GM18858 (cell line): ENCODE data around the gene FRMD3.
A peak's percentile ranks its signal among the peaks of the same experiment; 100 is the strongest.
"Not testable (repeated sequence)": the region's sequence is repeated elsewhere in the genome, so short reads cannot be mapped to it uniquely, and the experiment has no call there.

Experiments used
- ATAC-seq: cut with Tn5 transposase; IDR thresholded peaks from one replicate; pipeline ENCODE4 v1.9.1; 2021; ENCODE audit not compliant: unreplicated experiment

The FRMD3 gene

DNA sequence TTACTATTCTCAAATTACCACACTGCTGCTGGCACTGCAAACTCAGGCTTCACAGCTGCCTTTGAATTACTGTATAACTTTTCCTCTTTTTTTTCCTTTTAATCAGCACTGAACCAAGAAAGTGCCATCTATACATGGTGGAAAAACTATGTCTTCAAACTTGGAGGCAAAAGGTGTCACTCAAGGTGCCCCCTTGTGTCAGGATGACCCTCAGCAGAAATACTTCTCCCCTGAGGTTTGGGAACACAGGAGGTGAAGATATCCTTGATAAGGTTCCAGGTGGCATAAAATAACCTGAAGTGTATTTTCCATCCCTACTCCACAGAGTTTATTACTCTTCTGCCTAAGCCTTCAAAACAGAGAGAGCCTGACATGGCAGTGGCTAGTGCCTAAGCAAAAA, 14.5 kb downstream of the FRMD3 start:
- ATAC-seq = no peak

- ATAC-seq = no peak
Measured at GRCh38 chr9:83521411-83521810, 16.8 kb downstream of the FRMD3 start.

GRCh38 chr9:83521011-83521410, 17.2 kb downstream of the FRMD3 start:
- no peak for ATAC-seq

- ATAC-seq = no peak
Measured at GRCh38 chr9:83520292-83520691, 17.9 kb downstream of the FRMD3 start.

DNA sequence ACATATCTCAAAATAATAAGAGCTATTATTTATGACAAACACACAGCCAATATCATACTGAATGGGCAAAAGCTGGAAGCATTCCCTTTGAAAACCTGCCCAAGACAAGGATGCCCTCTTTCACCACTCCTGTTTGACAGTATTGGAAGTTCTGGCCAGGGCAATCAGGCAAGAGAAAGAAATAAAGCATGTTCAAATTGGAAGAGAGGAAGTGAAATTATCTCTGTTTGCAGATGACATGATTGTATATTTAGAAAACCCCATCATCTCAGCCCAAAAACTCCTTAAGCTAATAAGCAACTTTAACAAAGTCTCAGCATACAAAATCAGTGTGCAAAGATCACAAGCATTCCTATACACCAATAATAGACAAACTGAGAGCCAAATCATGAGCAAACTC, 20.2 kb downstream of the FRMD3 start:
- ATAC-seq = not testable (repeated sequence)

DNA sequence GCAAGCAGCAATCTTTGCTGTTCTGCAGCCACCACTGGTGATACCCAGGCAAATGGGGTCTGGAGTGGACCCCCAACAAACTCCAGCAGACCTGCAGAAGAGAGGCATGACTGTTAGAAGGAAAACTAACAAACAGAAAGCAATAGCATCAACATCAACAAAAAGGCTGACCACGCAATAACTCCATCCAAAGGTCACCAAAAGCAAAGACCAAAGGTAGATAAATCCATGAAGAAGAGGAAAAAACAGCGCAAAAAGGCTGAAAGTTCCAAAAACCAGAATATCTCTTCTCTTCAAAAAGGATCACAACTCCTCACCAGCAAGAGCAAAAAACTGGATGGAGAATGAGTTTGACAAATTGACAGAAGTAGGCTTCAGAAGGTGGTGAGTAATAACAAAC, 23.4 kb downstream of the FRMD3 start:
- no peak for ATAC-seq

DNA sequence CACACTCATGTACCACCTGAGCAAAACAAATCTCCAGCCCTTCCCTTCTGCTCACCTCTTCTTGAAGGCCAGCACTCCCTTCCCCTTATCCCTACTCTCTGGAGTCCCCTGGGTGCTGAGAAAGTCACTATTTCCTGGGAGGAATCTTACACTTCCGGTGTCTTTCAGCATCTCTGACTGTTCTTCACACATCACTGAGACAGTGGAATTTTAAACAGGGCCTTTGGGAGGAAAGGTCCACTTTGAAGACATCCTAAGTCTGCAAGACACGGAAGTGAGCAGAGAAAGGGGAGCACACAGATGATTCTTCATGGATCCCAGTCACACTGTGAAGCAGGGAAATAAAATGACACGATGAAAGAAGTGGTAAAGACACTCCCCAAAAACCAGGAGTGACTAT, 25.6 kb downstream of the FRMD3 start:
- ATAC-seq = no peak

DNA sequence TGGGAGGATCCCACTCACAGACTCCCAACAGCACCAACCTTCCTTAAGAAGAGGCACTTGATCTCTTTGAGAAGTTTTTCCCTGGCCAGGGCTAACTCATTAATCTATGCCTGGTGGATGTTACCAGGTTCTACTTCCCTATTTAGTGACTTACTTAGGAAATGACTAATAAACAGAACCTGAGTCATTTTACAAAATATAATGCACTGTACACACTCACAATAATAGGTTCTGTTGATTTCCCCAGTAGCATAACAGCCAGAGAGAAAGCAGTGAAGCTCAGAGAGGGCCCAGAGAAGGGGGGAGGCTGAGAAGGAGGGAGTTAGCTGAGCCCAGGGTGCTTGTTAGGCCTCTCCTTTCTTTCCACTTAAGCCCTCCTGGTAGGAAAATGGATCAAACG, 27.1 kb downstream of the FRMD3 start:
- peak; percentile 98 for ATAC-seq

GRCh38 chr9:83509402-83509801, 28.8 kb downstream of the FRMD3 start:
- no peak for ATAC-seq

DNA sequence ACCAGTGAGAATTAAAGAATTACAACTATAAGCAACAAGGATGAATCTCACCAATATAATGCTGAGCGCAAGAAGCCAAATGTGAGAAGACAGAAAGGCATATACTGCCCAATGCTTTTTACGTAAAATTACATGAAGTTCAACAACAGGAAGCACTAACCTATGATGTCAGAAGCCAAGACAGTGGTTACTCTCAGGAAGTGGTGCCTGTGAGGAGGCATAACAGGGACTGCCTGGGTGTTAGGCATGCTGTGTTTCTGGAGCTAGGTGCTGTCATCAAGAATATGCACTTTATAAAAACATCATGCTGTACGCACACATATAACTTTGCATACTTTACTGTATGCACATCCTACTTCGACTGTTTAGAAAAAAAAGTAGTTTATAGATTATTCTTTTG, 30.1 kb downstream of the FRMD3 start:
- no peak for ATAC-seq

GRCh38 chr9:83505282-83505681, 32.9 kb downstream of the FRMD3 start:
- no peak for ATAC-seq

GRCh38 chr9:83503866-83504265, 34.3 kb downstream of the FRMD3 start:
- no peak for ATAC-seq

GRCh38 chr9:83501565-83501964, 36.6 kb downstream of the FRMD3 start:
- ATAC-seq = no peak

- ATAC-seq = no peak
Measured at GRCh38 chr9:83497441-83497840, 40.8 kb downstream of the FRMD3 start.

DNA sequence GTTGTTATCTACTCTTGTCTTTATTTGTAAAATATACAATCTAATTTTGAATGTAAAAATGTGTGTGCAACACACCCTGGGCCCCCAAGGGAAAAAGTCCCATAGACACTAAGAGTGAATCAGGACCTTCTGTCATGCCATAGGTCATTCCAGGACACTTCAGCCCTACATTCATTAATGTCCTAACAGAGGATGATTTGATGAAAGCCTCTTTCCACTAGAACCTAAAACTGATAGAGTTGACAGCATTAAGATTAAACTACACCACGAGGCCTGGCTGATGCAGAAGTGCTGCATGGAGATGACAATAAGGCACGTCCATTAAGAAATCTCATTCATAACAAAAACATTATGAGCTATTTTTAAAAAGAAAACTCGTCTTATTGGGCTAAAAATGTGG, 46.2 kb downstream of the FRMD3 start:
- no peak for ATAC-seq

- ATAC-seq = no peak
Measured at GRCh38 chr9:83491413-83491812, 46.8 kb downstream of the FRMD3 start.

- no peak for ATAC-seq
Measured at GRCh38 chr9:83489961-83490360, 48.2 kb downstream of the FRMD3 start.

GRCh38 chr9:83484990-83485389, 53.2 kb downstream of the FRMD3 start:
- no peak for ATAC-seq

DNA sequence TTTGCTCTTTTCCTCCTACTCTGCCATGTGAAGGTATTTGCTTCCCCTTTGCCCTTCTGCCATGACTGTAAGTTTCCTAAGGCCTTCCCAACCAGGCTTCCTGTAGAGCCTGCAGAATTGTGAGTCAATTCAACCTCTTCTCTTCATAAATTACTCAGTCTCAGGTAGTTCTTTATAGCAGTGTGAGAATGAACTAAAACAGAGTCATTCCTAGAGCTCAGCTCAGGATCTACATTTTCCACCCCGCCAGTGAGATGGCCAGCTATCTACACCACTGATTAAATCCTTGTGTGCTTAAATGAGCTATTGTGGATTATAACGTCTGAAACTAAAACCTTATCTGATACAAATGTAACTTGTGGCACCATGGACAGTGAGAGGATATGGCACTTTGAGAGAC, 55.0 kb downstream of the FRMD3 start:
- ATAC-seq = no peak

GRCh38 chr9:83479765-83480164, 58.4 kb downstream of the FRMD3 start:
- ATAC-seq = no peak

- ATAC-seq = no peak
Measured at GRCh38 chr9:83477571-83477970, 60.6 kb downstream of the FRMD3 start.

- ATAC-seq = no peak
Measured at GRCh38 chr9:83477120-83477519, 61.1 kb downstream of the FRMD3 start.

DNA sequence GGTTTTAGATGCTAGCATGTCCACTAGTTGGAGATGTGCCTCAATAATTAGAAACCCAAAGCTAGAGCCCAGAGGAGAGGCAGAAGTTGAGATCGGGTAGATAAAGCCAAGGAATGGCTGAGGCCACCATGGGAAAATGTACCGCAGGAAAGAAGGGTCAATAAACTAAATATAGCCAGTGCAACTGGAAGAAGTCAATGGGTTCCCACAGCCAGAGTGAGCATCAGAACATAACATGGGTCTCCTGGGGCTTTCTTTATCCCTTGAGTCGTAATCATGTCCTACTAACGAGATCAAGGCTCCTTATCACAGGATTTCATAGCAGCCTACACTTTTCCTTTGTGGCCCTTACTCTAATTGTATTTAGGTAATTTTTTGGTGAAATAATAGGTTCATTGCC, 61.7 kb downstream of the FRMD3 start:
- no peak for ATAC-seq

DNA sequence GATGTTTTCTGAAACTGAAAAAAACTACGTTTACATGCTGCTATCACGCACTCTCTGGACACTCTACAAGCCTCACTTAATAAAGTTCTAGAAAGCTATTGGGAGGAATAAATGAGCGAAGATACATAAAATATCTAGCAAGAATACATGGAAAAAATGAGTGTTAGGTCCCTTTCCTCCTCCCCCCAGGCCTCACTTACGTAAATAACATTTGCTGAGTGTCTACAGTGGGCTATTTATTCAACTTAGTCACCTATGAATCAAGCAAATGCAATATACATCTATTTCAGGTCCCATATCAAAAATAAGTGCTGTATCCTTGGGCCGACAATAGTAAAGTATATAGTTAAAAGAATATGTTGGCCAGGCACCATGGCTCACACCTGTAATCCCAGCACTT, 62.5 kb downstream of the FRMD3 start:
- no peak for ATAC-seq
